H1 (cell line): ENCODE data around the gene FDPS. TPM values are rescaled to one million over a fixed set of nuclear protein-coding genes. Genes with fewer than 3 reads are reported as not detected.

Experiments
- CHD7 ChIP-seq: fragments of 300-600 bp; sonication (generic); IDR thresholded peaks from 2 replicates; pipeline ENCODE4 v1.7.1; 2012; ENCODE audit warnings: low read length, moderate library complexity, mild to moderate bottlenecking, inconsistent platforms; ENCODE audit not compliant: insufficient replicate concordance
- GTF2F1 ChIP-seq: IDR thresholded peaks from 2 replicates; pipeline ENCODE4 v1.6.1; 2012; ENCODE audit warnings: low read depth, low read length, improper control_type of control experiment, borderline replicate concordance
- JUND ChIP-seq: IDR thresholded peaks from 2 replicates; pipeline ENCODE4 v1.6.1; 2011; ENCODE audit warnings: mild to moderate bottlenecking, improper control_type of control experiment, low read length
- RXRA ChIP-seq: IDR thresholded peaks from 2 replicates; pipeline ENCODE4 v1.6.1; 2011; ENCODE audit warnings: low read depth, mild to moderate bottlenecking, low read length, moderate library complexity; ENCODE audit not compliant: insufficient read depth
- SIN3A ChIP-seq, 2 experiments: IDR thresholded peaks in 1 of 2; conservative IDR thresholded peaks in 1 of 2; 2 replicates each; pipeline ENCODE4 v1.6.1; 2011 to 2012; ENCODE audit warnings: low read length in 2 of 2, improper control_type of control experiment in 1 of 2, low read depth in 1 of 2, mild to moderate bottlenecking in 1 of 2
- SP4 ChIP-seq: IDR thresholded peaks from 2 replicates; pipeline ENCODE4 v1.6.1; 2012; ENCODE audit warnings: low read length, inconsistent platforms
- polyA plus RNA-seq, 7 experiments: library from polyadenylated mRNA; depleted of rRNA in 3 of 7; stranded (reverse) in 5 of 7; unstranded in 2 of 7; fragments of >200 nt in 5 of 7; fragments of 200-250 nt in 2 of 7; gene quantifications; 1 replicate in 5 of 7; 2 replicates in 1 of 7; 4 replicates in 1 of 7; pipeline versions ENCODE4 v1.2.1 to v1.2.3, GENCODE V29; 2011 to 2013; ENCODE audit warnings: missing spikeins in 2 of 7, mixed read lengths in 2 of 7
- total RNA-seq: library from RNA; stranded (reverse); fragmentation: NEBNext Ultra II Directional; extraction: Animal tissue kit (Norgen Biotek cat#: 25700); gene quantifications from 2 replicates; pipeline ENCODE4 v1.2.1, GENCODE V29; 2021
- TF ChIP-seq, protein P1 (sequence below): IDR thresholded peaks from 2 replicates; pipeline ENCODE4 v1.6.1; 2012; ENCODE audit warnings: low read length, inconsistent platforms

Gene FDPS
- total and polyA plus RNA-seq, 2 of the 8 experiments (the other 6 are each of a cell fraction or from before 2014, with no cell fraction given) = 267 to 368 TPM

GRCh38 chr1:155326631-155327037 is 18.0 kb downstream of the FDPS start (continued):
- no peak for TF ChIP-seq CHD7
- TF ChIP-seq, protein P1, sequence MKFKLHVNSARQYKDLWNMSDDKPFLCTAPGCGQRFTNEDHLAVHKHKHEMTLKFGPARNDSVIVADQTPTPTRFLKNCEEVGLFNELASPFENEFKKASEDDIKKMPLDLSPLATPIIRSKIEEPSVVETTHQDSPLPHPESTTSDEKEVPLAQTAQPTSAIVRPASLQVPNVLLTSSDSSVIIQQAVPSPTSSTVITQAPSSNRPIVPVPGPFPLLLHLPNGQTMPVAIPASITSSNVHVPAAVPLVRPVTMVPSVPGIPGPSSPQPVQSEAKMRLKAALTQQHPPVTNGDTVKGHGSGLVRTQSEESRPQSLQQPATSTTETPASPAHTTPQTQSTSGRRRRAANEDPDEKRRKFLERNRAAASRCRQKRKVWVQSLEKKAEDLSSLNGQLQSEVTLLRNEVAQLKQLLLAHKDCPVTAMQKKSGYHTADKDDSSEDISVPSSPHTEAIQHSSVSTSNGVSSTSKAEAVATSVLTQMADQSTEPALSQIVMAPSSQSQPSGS = no peak
- TF ChIP-seq JUND = no peak
- TF ChIP-seq SIN3A (conservative IDR thresholded peaks at IDR 0.05 in 1 of 2, IDR thresholded peaks at IDR 0.05 in 1 of 2; ENCODE audit: low read depth in 1 of 2, low read length in 2 of 2) = no peak
- TF ChIP-seq SP4 = no peak
- TF ChIP-seq RXRA = no peak
- no peak for TF ChIP-seq GTF2F1
